Neutrophil (primary cell): ENCODE results near the gene OR2T11.

ENCODE experiments used
- H3K27ac ChIP-seq: fragments of 200-600 bp; sonication (generic); 2 replicates; pipeline ENCODE4 v1.5.1; 2016; ENCODE audit warnings: mild to moderate bottlenecking, moderate library complexity
- H3K27me3 ChIP-seq: fragments of 200-600 bp; sonication (generic); 2 replicates; pipeline ENCODE4 v1.6.0; 2016; ENCODE audit warnings: mild to moderate bottlenecking
- H3K36me3 ChIP-seq: fragments of 200-600 bp; sonication (generic); 2 replicates; pipeline ENCODE4 v1.5.1; 2017
- H3K4me1 ChIP-seq, 2 experiments: fragments of 200-600 bp in 1 of 2; sonication (generic) in 1 of 2; 1 replicate in 1 of 2; 2 replicates in 1 of 2; pipeline versions ENCODE4 v1.5.1 to v1.6.1; 2013 to 2016; ENCODE audit warnings: low read depth in 1 of 2, low read length in 1 of 2, mild to moderate bottlenecking in 1 of 2, moderate library complexity in 1 of 2; ENCODE audit not compliant: control insufficient read depth in 1 of 2, insufficient read depth in 1 of 2
- H3K4me3 ChIP-seq, 2 experiments: fragments of 200-600 bp in 1 of 2; sonication (generic) in 1 of 2; 1 replicate in 1 of 2; 2 replicates in 1 of 2; pipeline ENCODE4 v1.5.1; 2013 to 2016; ENCODE audit warnings: low read depth in 1 of 2, low read length in 1 of 2, mild to moderate bottlenecking in 1 of 2, moderate library complexity in 1 of 2
- H3K9me3 ChIP-seq: fragments of 200-600 bp; sonication (generic); 2 replicates; pipeline ENCODE4 v1.5.1; 2016
- TF ChIP-seq, protein P1 (sequence below): fragments of 200-600 bp; sonication (generic); IDR thresholded peaks from 2 replicates; pipeline ENCODE4 v1.5.1; 2016; ENCODE audit warnings: antibody characterized with exemption

The OR2T11 gene

GRCh38 chr1:248593226-248593625 lies 41.7 kb downstream of the OR2T11 start:
- H3K27me3 ChIP-seq: no peaks in the 10 kb centered on the region
- no peaks in the 10 kb centered on the region for H3K36me3 ChIP-seq
- TF ChIP-seq, protein P1, sequence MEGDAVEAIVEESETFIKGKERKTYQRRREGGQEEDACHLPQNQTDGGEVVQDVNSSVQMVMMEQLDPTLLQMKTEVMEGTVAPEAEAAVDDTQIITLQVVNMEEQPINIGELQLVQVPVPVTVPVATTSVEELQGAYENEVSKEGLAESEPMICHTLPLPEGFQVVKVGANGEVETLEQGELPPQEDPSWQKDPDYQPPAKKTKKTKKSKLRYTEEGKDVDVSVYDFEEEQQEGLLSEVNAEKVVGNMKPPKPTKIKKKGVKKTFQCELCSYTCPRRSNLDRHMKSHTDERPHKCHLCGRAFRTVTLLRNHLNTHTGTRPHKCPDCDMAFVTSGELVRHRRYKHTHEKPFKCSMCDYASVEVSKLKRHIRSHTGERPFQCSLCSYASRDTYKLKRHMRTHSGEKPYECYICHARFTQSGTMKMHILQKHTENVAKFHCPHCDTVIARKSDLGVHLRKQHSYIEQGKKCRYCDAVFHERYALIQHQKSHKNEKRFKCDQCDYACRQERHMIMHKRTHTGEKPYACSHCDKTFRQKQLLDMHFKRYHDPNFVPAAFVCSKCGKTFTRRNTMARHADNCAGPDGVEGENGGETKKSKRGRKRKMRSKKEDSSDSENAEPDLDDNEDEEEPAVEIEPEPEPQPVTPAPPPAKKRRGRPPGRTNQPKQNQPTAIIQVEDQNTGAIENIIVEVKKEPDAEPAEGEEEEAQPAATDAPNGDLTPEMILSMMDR: no peak
- no peaks in the 10 kb centered on the region for H3K9me3 ChIP-seq
- H3K4me1 ChIP-seq: no peaks in the 10 kb centered on the region
- no peak overlapping the region for H3K4me3 ChIP-seq
- no peak overlapping the region for H3K27ac ChIP-seq

DNA sequence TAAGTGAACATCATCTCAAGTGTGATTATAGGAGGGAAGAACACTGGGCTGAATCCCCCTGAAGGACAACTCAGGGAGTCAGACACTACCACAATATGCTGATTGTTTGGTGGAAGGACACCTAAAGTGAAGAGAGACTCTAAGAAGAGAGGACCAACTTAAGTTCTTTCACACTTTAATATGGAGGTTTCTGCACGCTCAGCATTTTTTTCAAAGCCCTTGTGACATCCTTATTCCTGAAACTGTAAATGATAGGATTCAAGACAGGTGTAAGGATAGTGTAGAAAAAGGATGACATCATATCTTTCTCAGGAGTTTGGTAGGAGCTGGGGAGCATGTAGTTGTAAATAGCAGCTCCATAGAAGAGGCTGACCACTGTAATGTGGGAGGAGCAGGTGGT lies 42.2 kb downstream of the OR2T11 start:
- Histone ChIP-seq H3K27me3 (no peaks in the 10 kb centered on the region), H3K36me3 (no peaks in the 10 kb centered on the region), H3K27ac (no peak overlapping the region), H3K4me3 (no peak overlapping the region), H3K9me3 (no peaks in the 10 kb centered on the region), H3K4me1 (no peaks in the 10 kb centered on the region)
- TF ChIP-seq, protein P1: no peak

GRCh38 chr1:248590055-248590454 lies 44.8 kb downstream of the OR2T11 start:
- no peak overlapping the region for H3K4me3 ChIP-seq
- H3K36me3 ChIP-seq: no peaks in the 10 kb centered on the region
- H3K9me3 ChIP-seq: no peaks in the 10 kb centered on the region
- no peaks in the 10 kb centered on the region for H3K4me1 ChIP-seq
- no peaks in the 10 kb centered on the region for H3K27me3 ChIP-seq
- H3K27ac ChIP-seq: no peak overlapping the region
- TF ChIP-seq, protein P1: no peak

DNA sequence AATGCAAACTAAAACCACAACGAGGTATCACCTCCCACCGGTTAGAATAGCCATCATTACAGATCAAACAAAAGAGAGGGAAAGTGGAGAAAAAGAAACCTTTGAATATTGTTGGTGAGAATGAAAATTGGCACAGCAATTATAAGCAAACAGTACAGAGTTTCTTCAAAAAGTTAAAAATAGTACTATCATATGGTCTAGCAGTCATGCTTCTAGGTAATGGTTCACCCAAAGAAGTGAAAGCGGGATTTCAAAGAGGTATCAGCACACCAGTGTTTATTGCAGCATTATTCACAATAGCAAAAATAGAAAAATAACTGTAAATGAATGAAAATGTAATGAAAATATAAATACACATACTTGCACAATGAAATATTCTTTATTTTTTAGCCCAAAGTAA lies 45.6 kb downstream of the OR2T11 start:
- H3K27ac ChIP-seq: no peak overlapping the region
- no peaks in the 10 kb centered on the region for H3K27me3 ChIP-seq
- H3K9me3 ChIP-seq: no peaks in the 10 kb centered on the region
- no peaks in the 10 kb centered on the region for H3K4me1 ChIP-seq
- TF ChIP-seq, protein P1: no peak
- no peak overlapping the region for H3K4me3 ChIP-seq
- H3K36me3 ChIP-seq: no peaks in the 10 kb centered on the region

DNA sequence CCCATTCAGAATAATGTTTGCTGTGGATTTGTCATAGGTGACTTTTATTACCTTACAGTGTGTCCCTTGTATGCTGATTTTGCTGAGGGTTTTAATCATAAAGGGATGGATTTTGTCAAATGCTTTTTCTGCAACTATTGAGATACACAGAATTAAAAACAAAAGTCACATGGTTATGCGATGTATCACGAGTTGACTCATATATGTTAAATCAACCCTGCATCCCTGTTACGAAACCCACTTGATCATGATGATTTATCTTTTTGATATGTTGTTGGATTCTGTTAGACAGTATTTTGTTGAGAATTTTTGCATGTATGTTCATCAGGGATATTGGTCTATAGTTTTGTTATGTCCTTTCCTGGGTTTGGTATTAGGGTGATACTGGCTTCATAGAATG lies 49.6 kb downstream of the OR2T11 start:
- Histone ChIP-seq H3K36me3 (no peaks in the 10 kb centered on the region), H3K27me3 (no peaks in the 10 kb centered on the region), H3K27ac (no peak overlapping the region), H3K9me3 (no peaks in the 10 kb centered on the region), H3K4me1 (no peaks in the 10 kb centered on the region), H3K4me3 (no peak overlapping the region)
- TF ChIP-seq, protein P1: no peak
